ENCODE data around the gene ZNF581.

- TF ChIP-seq CTCF (IDR thresholded peaks at IDR 0.05; ENCODE audit: low read length) (no peak), EZH2 (IDR thresholded peaks at IDR 0.05; ENCODE audit: borderline replicate concordance, low read length) (no peak)
These were observed 49.2 kb downstream of the ZNF581 start for GRCh38 chr19:55692681-55693081.
